ENCODE measurements around the gene RASD1.

DNA sequence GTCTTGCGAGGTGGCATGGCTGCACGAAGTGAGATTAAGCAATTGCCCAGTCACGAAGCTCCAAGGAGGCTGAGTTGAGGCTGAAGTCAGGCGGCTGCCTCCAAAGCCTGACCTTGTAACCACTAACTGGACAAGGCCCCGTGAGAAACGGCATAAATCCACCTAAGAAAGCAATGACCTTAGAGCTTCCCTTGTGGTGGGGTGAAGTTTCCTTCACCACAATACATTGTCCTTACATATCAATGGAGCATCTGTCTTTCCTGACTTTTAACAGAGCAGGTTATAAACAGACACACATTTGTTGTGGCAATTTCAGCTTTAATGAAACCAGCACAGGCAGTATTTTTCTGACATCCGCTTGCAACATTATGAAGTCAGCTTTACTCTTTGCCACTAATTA lies 21.9 kb downstream of the RASD1 start:
- no peak for TF ChIP-seq MAX (IDR thresholded peaks at IDR 0.05; ENCODE audit: low read depth)
- TF ChIP-seq CTCF (IDR thresholded peaks at IDR 0.05): no peak
- no peak for TF ChIP-seq EP300 (IDR thresholded peaks at IDR 0.05; ENCODE audit: borderline replicate concordance in 1 of 2, low read depth in 1 of 2, low read length in 1 of 2)
- no peak for TF ChIP-seq USF1 (IDR thresholded peaks at IDR 0.05; ENCODE audit: borderline replicate concordance, low read depth)
- TF ChIP-seq ELF1 (IDR thresholded peaks at IDR 0.05): no peak
- no peak for TF ChIP-seq RAD21 (IDR thresholded peaks at IDR 0.05; ENCODE audit: low read length)
- TF ChIP-seq USF2 (IDR thresholded peaks at IDR 0.05; ENCODE audit: borderline replicate concordance, low read depth, low read length): no peak
- no peak for TF ChIP-seq ZBTB33 (IDR thresholded peaks at IDR 0.05; ENCODE audit: borderline replicate concordance, low read depth)
- TF ChIP-seq SMC3 (IDR thresholded peaks at IDR 0.05; ENCODE audit: low read depth, low read length): no peak

All from SK-N-SH (cell line).